CD4-positive, alpha-beta T cell (primary cell): ENCODE results near the gene CR1. TPM values are rescaled to one million over a fixed set of nuclear protein-coding genes. Genes with fewer than 3 reads are reported as not detected.
"Not testable (repeated sequence)": the region's sequence is repeated elsewhere in the genome, so short reads cannot be mapped to it uniquely, and the experiment has no call there.

Experiments
- ATAC-seq: fragments of 200-7000 bp; cut with Tn5 transposase; one replicate; pipeline ENCODE4 v1.10.0; 2022; ENCODE audit warnings: mild to moderate bottlenecking; ENCODE audit not compliant: poor library complexity
- CTCF ChIA-PET: fragments of 350-600 bp; sonication (Branson Sonifier 250); formaldehyde crosslinking; loops from one replicate; lab custom pipeline; 2021; ENCODE audit warnings: antibody characterized with exemption, inconsistent platforms; lab: Charles Lee
- POLR2A ChIA-PET: fragments of 350-600 bp; sonication (Branson Sonifier 250); formaldehyde crosslinking; loops from one replicate; lab custom pipeline; 2021; ENCODE audit warnings: antibody characterized with exemption, inconsistent platforms; lab: Charles Lee
- DNase-seq, 14 experiments: peaks; one replicate each; pipeline ENCODE4 v3.0.0-alpha.2; 2013 to 2020; ENCODE audit warnings: mixed read lengths in 2 of 14
- H3K27ac ChIP-seq, 2 donors: one replicate each; pipeline versions ENCODE4 v1.5.1 to v1.7.0; 2013; ENCODE audit warnings: low read length in 2 of 2, low read depth in 1 of 2, mild to moderate bottlenecking in 1 of 2
- H3K27me3 ChIP-seq, 2 experiments: 1 replicate in 1 of 2; 2 replicates in 1 of 2; pipeline versions ENCODE4 v1.6.1 to v1.7.0; 2013; ENCODE audit warnings: low read length in 2 of 2, control low read depth in 1 of 2, mild to moderate bottlenecking in 1 of 2, moderate library complexity in 1 of 2; ENCODE audit not compliant: insufficient read depth in 2 of 2, control insufficient read depth in 1 of 2
- H3K36me3 ChIP-seq: one replicate; pipeline ENCODE4 v1.6.1; 2013; ENCODE audit warnings: low read length, control low read depth; ENCODE audit not compliant: insufficient read depth
- H3K4me1 ChIP-seq: one replicate; pipeline ENCODE4 v1.6.1; 2013; ENCODE audit warnings: low read length, control low read depth; ENCODE audit not compliant: insufficient read depth
- H3K4me3 ChIP-seq: one replicate; pipeline ENCODE4 v1.5.1; 2013; ENCODE audit warnings: mild to moderate bottlenecking, low read length, moderate library complexity
- H3K9me3 ChIP-seq, 2 experiments: 1 replicate in 1 of 2; 2 replicates in 1 of 2; pipeline versions ENCODE4 v1.6.1 to v1.7.0; 2013; ENCODE audit warnings: low read length in 2 of 2, mild to moderate bottlenecking in 2 of 2, control low read depth in 1 of 2, moderate library complexity in 1 of 2; ENCODE audit not compliant: control insufficient read depth in 1 of 2, insufficient read depth in 1 of 2
- H3K27ac Mint-ChIP-seq: one replicate; pipeline ENCODE4 v1.8.0; 2020; ENCODE audit warnings: mixed read lengths
- H3K27me3 Mint-ChIP-seq: one replicate; pipeline ENCODE4 v1.8.0; 2021; ENCODE audit warnings: mixed read lengths
- H3K36me3 Mint-ChIP-seq: one replicate; pipeline ENCODE4 v1.8.0; 2021; ENCODE audit warnings: low read depth, mixed read lengths
- H3K4me1 Mint-ChIP-seq: one replicate; pipeline ENCODE4 v1.8.0; 2021; ENCODE audit warnings: low read depth, mixed read lengths
- H3K4me3 Mint-ChIP-seq: one replicate; pipeline ENCODE4 v1.8.0; 2020; ENCODE audit warnings: mild to moderate bottlenecking, mixed read lengths
- H3K9me3 Mint-ChIP-seq: one replicate; pipeline ENCODE4 v1.8.0; 2020; ENCODE audit warnings: mixed read lengths
- CTCF ChIP-seq: fragments of 200-600 bp; IDR thresholded peaks from one replicate; pipeline ENCODE4 v1.8.0; 2022; ENCODE audit warnings: antibody characterized with exemption, mild to moderate bottlenecking
- intact Hi-C, 2 experiments: fragments of 100-400 bp; cut with DNase I in 1 of 2; cut with micrococcal nuclease in 1 of 2; formaldehyde crosslinking; loops; one replicate each; pipeline versions ENCODE4 v1.15.1 to v1.9.0; 2023 to 2025; cut with DNase I, micrococcal nuclease
- total RNA-seq, 174 experiments: library from RNA in 2 of 174; stranded (reverse) in 2 of 174; gene quantifications; one replicate each; pipeline ENCODE4 v1.2.3 and lab custom pipeline; 2021 to 2026

The CR1 gene
- total RNA-seq, 2 experiments from 2014 or later: 2.8 to 3.1 TPM

- ATAC-seq, H3K36me3 ChIP-seq, H3K9me3 Mint-ChIP-seq, H3K27ac ChIP-seq, H3K4me1 Mint-ChIP-seq, H3K4me3 ChIP-seq, H3K27me3 ChIP-seq, H3K4me1 ChIP-seq, H3K36me3 Mint-ChIP-seq, H3K27ac Mint-ChIP-seq, intact Hi-C loops, H3K4me3 Mint-ChIP-seq, CTCF ChIA-PET, DNase-seq, H3K9me3 ChIP-seq, POLR2A ChIA-PET: not testable (repeated sequence)
- H3K27me3 Mint-ChIP-seq: peaks cover 29% of the 10 kb centered on the region
These were observed 142.7 kb downstream of the CR1 start for GRCh38 chr1:207638487-207639145.

- POLR2A ChIA-PET, ATAC-seq, intact Hi-C loops, DNase-seq, H3K27ac ChIP-seq, H3K4me3 Mint-ChIP-seq, H3K4me1 ChIP-seq, H3K9me3 ChIP-seq, H3K36me3 ChIP-seq, H3K4me3 ChIP-seq, H3K27ac Mint-ChIP-seq, CTCF ChIA-PET, H3K27me3 ChIP-seq, H3K36me3 Mint-ChIP-seq, H3K9me3 Mint-ChIP-seq, H3K4me1 Mint-ChIP-seq: not testable (repeated sequence)
- peaks cover 35% of the 10 kb centered on the region for H3K27me3 Mint-ChIP-seq
These were observed 143.4 kb downstream of the CR1 start for GRCh38 chr1:207639362-207639761.

- Histone ChIP-seq H3K27ac (no peak overlapping the region), H3K27me3 (peaks cover 5 to 6% of the 10 kb centered on the region in 2 experiments), H3K36me3 (no peaks in the 10 kb centered on the region), H3K9me3 (peaks cover 0 to 8% of the 10 kb centered on the region in 2 experiments), H3K4me1 (peaks cover 10% of the 10 kb centered on the region), H3K4me3 (peak overlapping the region; percentile 62)
- Mint-ChIP-seq H3K27ac (no peak overlapping the region), H3K4me3 (peak overlapping the region; percentile 67), H3K9me3 (no peaks in the 10 kb centered on the region), H3K4me1 (peaks cover 7% of the 10 kb centered on the region), H3K36me3 (no peaks in the 10 kb centered on the region), H3K27me3 (peaks cover 46% of the 10 kb centered on the region)
- TF ChIP-seq CTCF: no peak
- CTCF ChIA-PET: no interaction called here
- POLR2A ChIA-PET: no interaction called here
- intact Hi-C loops: no loop called here
- ATAC-seq (no peak), DNase-seq (no peak)
These were observed 148.4 kb downstream of the CR1 start for GRCh38 chr1:207644166-207644851.

GRCh38 chr1:207644852-207645634, 149.1 kb downstream of the CR1 start, which contains the start of gene CR1L:
Gene CR1L, plus strand, starts transcription at chr1:207645133. Its CDS starts 101 bp downstream, at chr1:207645234.
- peaks cover 39% of the 10 kb centered on the region for H3K27me3 Mint-ChIP-seq
- H3K9me3 Mint-ChIP-seq: no peaks in the 10 kb centered on the region
- DNase-seq (peak; percentile 40 to 83 (median 58)), ATAC-seq (peak; percentile 99)
- H3K36me3 Mint-ChIP-seq: no peaks in the 10 kb centered on the region
- H3K27ac Mint-ChIP-seq: no peak within 1 kb of the TSS
- H3K4me3 Mint-ChIP-seq: peak within 1 kb of the TSS; percentile 78
- Histone ChIP-seq H3K9me3 (peaks cover 0 to 8% of the 10 kb centered on the region in 2 experiments), H3K36me3 (no peaks in the 10 kb centered on the region), H3K4me3 (peak within 1 kb of the TSS; percentile 62), H3K27ac (no peak within 1 kb of the TSS), H3K27me3 (peaks cover 5 to 6% of the 10 kb centered on the region in 2 experiments), H3K4me1 (peaks cover 10% of the 10 kb centered on the region)
- ChIA-PET POLR2A (no interaction called here), CTCF (no interaction called here)
- intact Hi-C loops: no loop called here
- no peak for TF ChIP-seq CTCF
- H3K4me1 Mint-ChIP-seq: peaks cover 7% of the 10 kb centered on the region
